HCT116 (cell line): Measurements from ENCODE around the gene PEAK1. TPM values are rescaled to one million over a fixed set of nuclear protein-coding genes. Genes with fewer than 3 reads are reported as not detected.

Source experiments
- ATAC-seq: fragments of 200-7000 bp; cut with Tn5 transposase; 2 replicates; pipeline ENCODE4 v1.9.1; 2020; ENCODE audit warnings: mild to moderate bottlenecking, moderate library complexity
- BruUV-seq: library from RNA; stranded (reverse); fragments of 400-500 nt; replicated peaks from 2 replicates; lab custom pipeline; 2021; lab: Mats Ljungman, UMichigan
- CTCF ChIA-PET: fragments of 300-600 bp; sonication (Branson Sonifier 250); formaldehyde crosslinking; loops from one replicate; lab custom pipeline; 2021; ENCODE audit warnings: antibody characterized with exemption; lab: Charles Lee
- POLR2A ChIA-PET: fragments of 300-600, 350-600 bp; sonication (Branson Sonifier 250); formaldehyde crosslinking; loops from one replicate; lab custom pipeline; 2021; ENCODE audit warnings: antibody characterized with exemption; lab: Charles Lee
- RAD21 ChIA-PET, 2 experiments: fragments of 300-600 bp; sonication (Branson Sonifier 250); formaldehyde crosslinking; loops; one replicate each; lab custom pipeline; 2023; ENCODE audit warnings: low total read pairs in 2 of 2; ENCODE audit not compliant: uncharacterized antibody in 2 of 2, unreplicated experiment in 2 of 2, low non-redundant PET in 1 of 2; lab: Charles Lee
- DNase-seq: peaks from one replicate; pipeline ENCODE4 v3.0.0-alpha.2; 2010; ENCODE audit warnings: low read depth, low spot score
- H2AFZ ChIP-seq: fragments of 200-600 bp; shearing (Covaris generic), sonication (generic); 2 replicates; pipeline ENCODE4 v1.6.1; 2017; ENCODE audit warnings: low read depth, mixed run types, mixed read lengths, antibody characterized with exemption, low read length; ENCODE audit not compliant: poor library complexity, severe bottlenecking
- H3K27ac ChIP-seq: 2 replicates; pipeline ENCODE4 v1.5.1; 2012; ENCODE audit warnings: low read depth, low read length
- H3K27me3 ChIP-seq: fragments of 200-600 bp; sonication (generic); 2 replicates; pipeline ENCODE4 v1.6.1; 2016; ENCODE audit warnings: mixed run types, low read length, mixed read lengths; ENCODE audit not compliant: insufficient read depth
- H3K36me3 ChIP-seq, 2 experiments: fragments of 200-500 bp in 1 of 2; fragments of 200-600 bp in 1 of 2; sonication (Bioruptor generic) in 1 of 2; sonication (generic) in 1 of 2; 2 replicates each; pipeline versions ENCODE4 v1.5.1 to v1.6.1; 2014 to 2016; ENCODE audit warnings: low read length in 2 of 2, inconsistent platforms in 1 of 2, mixed read lengths in 1 of 2, mixed run types in 1 of 2; ENCODE audit not compliant: insufficient read depth in 2 of 2, control insufficient read depth in 1 of 2
- H3K4me1 ChIP-seq, 2 experiments: fragments of 200-600 bp in 1 of 2; sonication (generic) in 1 of 2; 2 replicates each; pipeline versions ENCODE4 v1.5.1 to v1.6.1; 2012 to 2017; ENCODE audit warnings: low read length in 2 of 2, inconsistent platforms in 1 of 2, mild to moderate bottlenecking in 1 of 2, mixed read lengths in 1 of 2, mixed run types in 1 of 2, moderate library complexity in 1 of 2; ENCODE audit not compliant: insufficient read depth in 2 of 2, control insufficient read depth in 1 of 2
- H3K4me2 ChIP-seq: fragments of 200-600 bp; sonication (generic); 2 replicates; pipeline ENCODE4 v1.6.1; 2017; ENCODE audit warnings: mixed run types, low read length, mixed read lengths
- H3K4me3 ChIP-seq, 2 experiments: fragments of 200-600 bp in 1 of 2; sonication (generic) in 1 of 2; replicated peaks in 1 of 2; 2 replicates each; pipeline ENCODE4 v1.5.1; 2011 to 2016; ENCODE audit warnings: low read length in 2 of 2, control low read depth in 1 of 2, low read depth in 1 of 2, mild to moderate bottlenecking in 1 of 2, mixed read lengths in 1 of 2, mixed run types in 1 of 2
- H3K79me2 ChIP-seq: fragments of 200-600 bp; sonication (generic); 2 replicates; pipeline ENCODE4 v1.6.1; 2017; ENCODE audit warnings: mild to moderate bottlenecking, mixed run types, low read length, moderate library complexity, mixed read lengths; ENCODE audit not compliant: insufficient read depth
- H3K9ac ChIP-seq: fragments of 200-600 bp; sonication (generic); 2 replicates; pipeline ENCODE4 v1.6.1; 2016; ENCODE audit warnings: low read length, mixed read lengths
- H3K9me2 ChIP-seq: fragments of 200-600 bp; sonication (generic), shearing (Covaris generic); 2 replicates; pipeline ENCODE4 v1.6.1; 2017; ENCODE audit warnings: mixed run types, mild to moderate bottlenecking, moderate library complexity; ENCODE audit not compliant: insufficient read depth
- H3K9me3 ChIP-seq, 2 experiments: fragments of 200-500 bp in 1 of 2; fragments of 200-600 bp in 1 of 2; sonication (Bioruptor generic) in 1 of 2; sonication (generic) in 1 of 2; 2 replicates each; pipeline ENCODE4 v1.6.1; 2014 to 2017; ENCODE audit warnings: low read length in 2 of 2, mixed read lengths in 2 of 2, inconsistent platforms in 1 of 2, low read depth in 1 of 2, mild to moderate bottlenecking in 1 of 2, mixed run types in 1 of 2, moderate library complexity in 1 of 2; ENCODE audit not compliant: control insufficient read depth in 1 of 2, insufficient read depth in 1 of 2
- H4K20me1 ChIP-seq: fragments of 200-600 bp; sonication (generic), shearing (Covaris generic); 2 replicates; pipeline ENCODE4 v1.6.1; 2017; ENCODE audit warnings: mixed run types, mild to moderate bottlenecking, moderate library complexity; ENCODE audit not compliant: insufficient read depth
- ATF3 ChIP-seq: IDR thresholded peaks from 2 replicates; pipeline ENCODE4 v1.6.1; 2012
- CBX3 ChIP-seq: IDR thresholded peaks from 2 replicates; pipeline ENCODE4 v1.6.1; 2012; ENCODE audit warnings: low read depth
- CTCF ChIP-seq, 3 experiments: fragments of 200-600 bp in 1 of 3; sonication (generic) in 1 of 3; IDR thresholded peaks in 2 of 3; conservative IDR thresholded peaks in 1 of 3; 2 replicates each; pipeline ENCODE4 v1.5.1; 2012 to 2017; ENCODE audit warnings: low read depth in 2 of 3, low read length in 2 of 3, antibody characterized with exemption in 1 of 3, borderline replicate concordance in 1 of 3, control low read depth in 1 of 3, mild to moderate bottlenecking in 1 of 3, mixed read lengths in 1 of 3, mixed run types in 1 of 3, moderate library complexity in 1 of 3; ENCODE audit not compliant: insufficient read depth in 1 of 3
- ELF1 ChIP-seq: IDR thresholded peaks from 2 replicates; pipeline ENCODE4 v1.6.1; 2012; ENCODE audit warnings: low read depth, borderline replicate concordance
- EZH2 ChIP-seq: fragments of 200-600 bp; sonication (generic); IDR thresholded peaks from 2 replicates; pipeline ENCODE4 v1.6.1; 2017; ENCODE audit warnings: antibody characterized with exemption, mixed run types
- JUND ChIP-seq: IDR thresholded peaks from 2 replicates; pipeline ENCODE4 v1.6.1; 2012
- MAX ChIP-seq: IDR thresholded peaks from 2 replicates; pipeline ENCODE4 v1.6.1; 2012
- RAD21 ChIP-seq: IDR thresholded peaks from 2 replicates; pipeline ENCODE4 v1.6.1; 2012; ENCODE audit warnings: low read depth, mild to moderate bottlenecking
- REST ChIP-seq: IDR thresholded peaks from 2 replicates; pipeline ENCODE4 v1.6.1; 2012; ENCODE audit warnings: low read depth
- SIN3A ChIP-seq: IDR thresholded peaks from 2 replicates; pipeline ENCODE4 v1.6.1; 2012; ENCODE audit warnings: low read depth
- ZFX ChIP-seq: fragments of 450-650 bp; IDR thresholded peaks from 2 replicates; pipeline ENCODE4 v1.6.1; 2017
- ZNF274 ChIP-seq: fragments of 200-500 bp; sonication (Bioruptor generic); IDR thresholded peaks from 2 replicates; pipeline ENCODE4 v1.6.1; 2014; ENCODE audit warnings: mild to moderate bottlenecking, low read depth, low read length, inconsistent platforms
- intact Hi-C: fragments of 100-400 bp; cut with micrococcal nuclease; formaldehyde crosslinking; loops from 2 replicates; pipeline ENCODE4 v1.10.0; 2022
- total RNA-seq: library from RNA; stranded (reverse); gene quantifications from one replicate; pipeline ENCODE4 v1.2.1, GENCODE V29; 2021; ENCODE audit not compliant: unreplicated experiment

PEAK1 gene
- total RNA-seq, 1 experiment from 2014 or later = 23.4 TPM

- ATAC-seq (no peak), DNase-seq (no peak)
- ChIA-PET RAD21 (no interaction called here), POLR2A (no interaction called here), CTCF (no interaction called here)
- intact Hi-C loops = no loop called here
- Histone ChIP-seq H2AFZ (no peak overlapping the region), H3K9ac (no peak overlapping the region), H3K79me2 (no peaks in the 10 kb centered on the region), H3K9me3 (peaks cover 0 to 3% of the 10 kb centered on the region in 2 experiments; a peak in 1 of 4 replicates), H3K27me3 (no peaks in the 10 kb centered on the region), H3K27ac (no peak overlapping the region), H3K9me2 (no peaks in the 10 kb centered on the region), H4K20me1 (no peaks in the 10 kb centered on the region), H3K36me3 (no peaks in the 10 kb centered on the region), H3K4me2 (no peak overlapping the region), H3K4me3 (no peak overlapping the region), H3K4me1 (no peaks in the 10 kb centered on the region)
- BruUV-seq = no TSS peak
- TF ChIP-seq ZFX (no peak), SIN3A (no peak), CBX3 (no peak), JUND (no peak)
Observed at GRCh38 chr15:77099741-77100463, 320.0 kb downstream of the PEAK1 start.

- Histone ChIP-seq H2AFZ (no peak overlapping the region), H4K20me1 (no peaks in the 10 kb centered on the region), H3K79me2 (no peaks in the 10 kb centered on the region), H3K4me1 (no peaks in the 10 kb centered on the region), H3K27ac (no peak overlapping the region), H3K36me3 (no peaks in the 10 kb centered on the region), H3K9ac (no peak overlapping the region), H3K9me3 (peaks cover 0 to 3% of the 10 kb centered on the region in 2 experiments; a peak in 1 of 4 replicates), H3K4me2 (no peak overlapping the region), H3K4me3 (no peak overlapping the region), H3K27me3 (no peaks in the 10 kb centered on the region), H3K9me2 (no peaks in the 10 kb centered on the region)
- CTCF ChIA-PET = no interaction called here
- RAD21 ChIA-PET = no interaction called here
- DNase-seq (no peak), ATAC-seq (no peak)
- POLR2A ChIA-PET = no interaction called here
- intact Hi-C loops = no loop called here
- no TSS peak for BruUV-seq
- TF ChIP-seq EZH2 (no peak), CBX3 (no peak), ZNF274 (no peak), ATF3 (no peak), REST (no peak), ELF1 (no peak), MAX (no peak), CTCF (IDR thresholded peaks at IDR 0.05 in 2 of 3, conservative IDR thresholded peaks at IDR 0.05 in 1 of 3; ENCODE audit: borderline replicate concordance in 1 of 3, insufficient read depth in 1 of 3, low read depth in 2 of 3, low read length in 2 of 3) (no peak), RAD21 (no peak), SIN3A (no peak)
Observed at GRCh38 chr15:77098572-77098971, 321.3 kb downstream of the PEAK1 start.
